HG03457 (cell line): ENCODE data around the gene PBOV1.

Experiments
- ATAC-seq: cut with Tn5 transposase; IDR thresholded peaks from one replicate; pipeline ENCODE4 v1.9.1; 2021; ENCODE audit warnings: moderate number of reproducible peaks; ENCODE audit not compliant: unreplicated experiment

PBOV1 gene

GRCh38 chr6:138218449-138218848 lies at the start of gene PBOV1:
PBOV1 (minus strand) TSS chr6:138218491; CDS start chr6:138218395, 96 bp downstream.
- no peak for ATAC-seq

GRCh38 chr6:138266095-138266494 lies 47.8 kb upstream of the PBOV1 start:
- ATAC-seq: no peak

- no peak for ATAC-seq
These were observed 46.1 kb upstream of the PBOV1 start for GRCh38 chr6:138264372-138264880.

GRCh38 chr6:138263963-138264362 lies 45.7 kb upstream of the PBOV1 start:
- ATAC-seq: no peak

GRCh38 chr6:138261116-138261780 lies 43.0 kb upstream of the PBOV1 start:
- no peak for ATAC-seq

GRCh38 chr6:138258991-138259390 lies 40.7 kb upstream of the PBOV1 start:
- no peak for ATAC-seq

GRCh38 chr6:138258197-138258596 lies 39.9 kb upstream of the PBOV1 start:
- no peak for ATAC-seq

- no peak for ATAC-seq
These were observed 39.3 kb upstream of the PBOV1 start for GRCh38 chr6:138257638-138258040.

GRCh38 chr6:138255443-138255842 lies 37.2 kb upstream of the PBOV1 start:
- no peak for ATAC-seq

GRCh38 chr6:138253731-138254130 lies 35.4 kb upstream of the PBOV1 start:
- ATAC-seq: no peak

GRCh38 chr6:138250513-138251247 lies 32.4 kb upstream of the PBOV1 start:
- no peak for ATAC-seq

- no peak for ATAC-seq
These were observed 31.8 kb upstream of the PBOV1 start for GRCh38 chr6:138250053-138250452.

- ATAC-seq: no peak
These were observed 30.6 kb upstream of the PBOV1 start for GRCh38 chr6:138248878-138249277.

GRCh38 chr6:138248011-138248410 lies 29.7 kb upstream of the PBOV1 start:
- ATAC-seq: no peak

- ATAC-seq: no peak
These were observed 28.6 kb upstream of the PBOV1 start for GRCh38 chr6:138246650-138247440.

GRCh38 chr6:138245751-138246150 lies 27.5 kb upstream of the PBOV1 start:
- ATAC-seq: no peak

GRCh38 chr6:138242987-138243592 lies 24.8 kb upstream of the PBOV1 start:
- ATAC-seq: no peak

GRCh38 chr6:138241934-138242333 lies 23.6 kb upstream of the PBOV1 start:
- no peak for ATAC-seq

GRCh38 chr6:138241381-138241780 lies 23.1 kb upstream of the PBOV1 start:
- no peak for ATAC-seq

GRCh38 chr6:138240476-138241245 lies 22.4 kb upstream of the PBOV1 start:
- no peak for ATAC-seq
